ENCODE data around the gene COLEC12. TPM values are rescaled to one million over a fixed set of nuclear protein-coding genes. Genes with fewer than 3 reads are reported as not detected.
"Not testable (repeated sequence)": the region's sequence is repeated elsewhere in the genome, so short reads cannot be mapped to it uniquely, and the experiment has no call there.

COLEC12 gene
- total RNA-seq, 1 experiment from 2014 or later = not detected

GRCh38 chr18:407191-407590 lies 93.3 kb downstream of the COLEC12 start:
- Histone ChIP-seq H2AFZ (no peak overlapping the region), H3K9me3 (ENCODE audit: insufficient read depth, low read depth) (no peaks in the 10 kb centered on the region; the same call in 1 of the 2 replicates), H3K4me3 (no peak overlapping the region), H3F3A (ENCODE audit: insufficient read depth, low read depth) (no peaks in the 10 kb centered on the region), H3K27ac (no peak overlapping the region), H3K4me1 (replicated peaks; ENCODE audit: insufficient read depth) (no peaks in the 10 kb centered on the region), H3K36me3 (ENCODE audit: low read depth) (no peaks in the 10 kb centered on the region), H3K4me2 (no peak overlapping the region), H3K79me2 (ENCODE audit: low read depth) (no peaks in the 10 kb centered on the region), H3K9me2 (ENCODE audit: insufficient read depth) (no peaks in the 10 kb centered on the region), H4K20me1 (ENCODE audit: insufficient read depth) (no peaks in the 10 kb centered on the region), H3K27me3 (ENCODE audit: insufficient read depth, low read depth) (peaks cover 49% of the 10 kb centered on the region; the same call in 1 of the 2 replicates)
- BruUV-seq (replicated peaks) = no TSS peak
- intact Hi-C loops (cut with micrococcal nuclease; ENCODE audit: unreplicated experiment) = no loop called here
- TF ChIP-seq CTCF (conservative IDR thresholded peaks at IDR 0.05) = no peak
- no peak for TF ChIP-seq EZH2 (IDR thresholded peaks at IDR 0.05; ENCODE audit: low read depth)
- ChIA-PET CTCF (no interaction called here), POLR2A (ENCODE audit: unreplicated experiment) (no interaction called here)
- no peak for DNase-seq

- BruUV-seq (replicated peaks) = no TSS peak
- TF ChIP-seq EZH2 (IDR thresholded peaks at IDR 0.05; ENCODE audit: low read depth) = no peak
- TF ChIP-seq CTCF (conservative IDR thresholded peaks at IDR 0.05) = no peak
- H3F3A ChIP-seq (ENCODE audit: insufficient read depth, low read depth) = no peaks in the 10 kb centered on the region
These were observed 93.8 kb downstream of the COLEC12 start for GRCh38 chr18:406677-407076.

GRCh38 chr18:405006-405405 lies 95.5 kb downstream of the COLEC12 start:
- DNase-seq; H3K4me2 ChIP-seq; H3K4me3 ChIP-seq; H2AFZ ChIP-seq; CTCF ChIA-PET; H3K36me3 ChIP-seq (ENCODE audit: low read depth); H3K27ac ChIP-seq; H3K9me3 ChIP-seq (ENCODE audit: insufficient read depth, low read depth); H3K9me2 ChIP-seq (ENCODE audit: insufficient read depth); H3K4me1 ChIP-seq (replicated peaks; ENCODE audit: insufficient read depth); H4K20me1 ChIP-seq (ENCODE audit: insufficient read depth); POLR2A ChIA-PET (ENCODE audit: unreplicated experiment); H3F3A ChIP-seq (ENCODE audit: insufficient read depth, low read depth); BruUV-seq (replicated peaks); H3K79me2 ChIP-seq (ENCODE audit: low read depth); intact Hi-C loops (cut with micrococcal nuclease; ENCODE audit: unreplicated experiment): not testable (repeated sequence)
- peaks cover 59% of the 10 kb centered on the region for H3K27me3 ChIP-seq (ENCODE audit: insufficient read depth, low read depth)

More at GRCh38 chr18:406677-407076, 93.8 kb downstream of the COLEC12 start:
- ChIA-PET CTCF (no interaction called here), POLR2A (ENCODE audit: unreplicated experiment) (no interaction called here)
- intact Hi-C loops (cut with micrococcal nuclease; ENCODE audit: unreplicated experiment) = no loop called here
- peaks cover 54% of the 10 kb centered on the region for H3K27me3 ChIP-seq (ENCODE audit: insufficient read depth, low read depth)
- H2AFZ ChIP-seq = no peak overlapping the region
- no peaks in the 10 kb centered on the region for H3K79me2 ChIP-seq (ENCODE audit: low read depth)
- H3K9me2 ChIP-seq (ENCODE audit: insufficient read depth) = no peaks in the 10 kb centered on the region
- no peak overlapping the region for H3K4me2 ChIP-seq
- H3K36me3 ChIP-seq (ENCODE audit: low read depth) = no peaks in the 10 kb centered on the region
- no peak overlapping the region for H3K4me3 ChIP-seq
- no peaks in the 10 kb centered on the region; the same call in 1 of the 2 replicates for H3K9me3 ChIP-seq (ENCODE audit: insufficient read depth, low read depth)
- no peak for DNase-seq
- H3K27ac ChIP-seq = no peak overlapping the region
- H4K20me1 ChIP-seq (ENCODE audit: insufficient read depth) = no peaks in the 10 kb centered on the region
- H3K4me1 ChIP-seq (replicated peaks; ENCODE audit: insufficient read depth) = no peaks in the 10 kb centered on the region

GRCh38 chr18:404061-404636 lies 96.4 kb downstream of the COLEC12 start:
- BruUV-seq (replicated peaks) = no TSS peak
- CTCF ChIA-PET = interaction anchor here (0.6 kb wide), 1 partner anchor 132 kb away, joined by 5 read pairs; no protein-coding TSS in a partner anchor
- H3K36me3 ChIP-seq (ENCODE audit: low read depth) = no peaks in the 10 kb centered on the region
- H3K9me3 ChIP-seq (ENCODE audit: insufficient read depth, low read depth) = no peaks in the 10 kb centered on the region; the same call in 1 of the 2 replicates
- H4K20me1 ChIP-seq (ENCODE audit: insufficient read depth) = no peaks in the 10 kb centered on the region
- no peak overlapping the region for H3K4me2 ChIP-seq
- H3K9me2 ChIP-seq (ENCODE audit: insufficient read depth) = no peaks in the 10 kb centered on the region
- POLR2A ChIA-PET (ENCODE audit: unreplicated experiment) = no interaction called here
- no peak overlapping the region for H3K27ac ChIP-seq
- H3K79me2 ChIP-seq (ENCODE audit: low read depth) = no peaks in the 10 kb centered on the region
- no peak overlapping the region for H3K4me3 ChIP-seq
- H3K27me3 ChIP-seq (ENCODE audit: insufficient read depth, low read depth) = peaks cover 58% of the 10 kb centered on the region
- no peaks in the 10 kb centered on the region for H3K4me1 ChIP-seq (replicated peaks; ENCODE audit: insufficient read depth)
- TF ChIP-seq EZH2 (IDR thresholded peaks at IDR 0.05; ENCODE audit: low read depth) (no peak), CTCF (conservative IDR thresholded peaks at IDR 0.05) (no peak)
- DNase-seq = no peak
- intact Hi-C loops (cut with micrococcal nuclease; ENCODE audit: unreplicated experiment) = no loop called here
- no peaks in the 10 kb centered on the region for H3F3A ChIP-seq (ENCODE audit: insufficient read depth, low read depth)
- no peak overlapping the region for H2AFZ ChIP-seq
